22Rv1 (cell line): ENCODE data around the gene COL13A1.

Source experiments
- H3K27ac ChIP-seq: fragments of 450-650 bp; 2 replicates; pipeline ENCODE4 v1.5.1; 2017
- ZFX ChIP-seq: fragments of 450-650 bp; IDR thresholded peaks from 2 replicates; pipeline ENCODE4 v1.6.1; 2017; ENCODE audit warnings: antibody characterized with exemption, borderline replicate concordance
- TF ChIP-seq, protein P1 (sequence below): fragments of 450-650 bp; IDR thresholded peaks from 2 replicates; pipeline ENCODE4 v1.5.1; 2017; ENCODE audit warnings: mild to moderate bottlenecking

Gene COL13A1

GRCh38 chr10:69885379-69886013 is 83.8 kb downstream of the COL13A1 start:
- no peak for TF ChIP-seq ZFX
- TF ChIP-seq, protein P1, sequence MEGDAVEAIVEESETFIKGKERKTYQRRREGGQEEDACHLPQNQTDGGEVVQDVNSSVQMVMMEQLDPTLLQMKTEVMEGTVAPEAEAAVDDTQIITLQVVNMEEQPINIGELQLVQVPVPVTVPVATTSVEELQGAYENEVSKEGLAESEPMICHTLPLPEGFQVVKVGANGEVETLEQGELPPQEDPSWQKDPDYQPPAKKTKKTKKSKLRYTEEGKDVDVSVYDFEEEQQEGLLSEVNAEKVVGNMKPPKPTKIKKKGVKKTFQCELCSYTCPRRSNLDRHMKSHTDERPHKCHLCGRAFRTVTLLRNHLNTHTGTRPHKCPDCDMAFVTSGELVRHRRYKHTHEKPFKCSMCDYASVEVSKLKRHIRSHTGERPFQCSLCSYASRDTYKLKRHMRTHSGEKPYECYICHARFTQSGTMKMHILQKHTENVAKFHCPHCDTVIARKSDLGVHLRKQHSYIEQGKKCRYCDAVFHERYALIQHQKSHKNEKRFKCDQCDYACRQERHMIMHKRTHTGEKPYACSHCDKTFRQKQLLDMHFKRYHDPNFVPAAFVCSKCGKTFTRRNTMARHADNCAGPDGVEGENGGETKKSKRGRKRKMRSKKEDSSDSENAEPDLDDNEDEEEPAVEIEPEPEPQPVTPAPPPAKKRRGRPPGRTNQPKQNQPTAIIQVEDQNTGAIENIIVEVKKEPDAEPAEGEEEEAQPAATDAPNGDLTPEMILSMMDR = peak; percentile 45
- H3K27ac ChIP-seq = no peak overlapping the region

- TF ChIP-seq, protein P1 = no peak
- no peak for TF ChIP-seq ZFX
Observed at GRCh38 chr10:69888882-69889584, 87.3 kb downstream of the COL13A1 start.

GRCh38 chr10:69890065-69890847 is 88.5 kb downstream of the COL13A1 start:
- no peak overlapping the region for H3K27ac ChIP-seq
- TF ChIP-seq, protein P1 = no peak
- TF ChIP-seq ZFX = no peak

More at GRCh38 chr10:69888882-69889584, 87.3 kb downstream of the COL13A1 start:
- H3K27ac ChIP-seq = no peak overlapping the region

DNA sequence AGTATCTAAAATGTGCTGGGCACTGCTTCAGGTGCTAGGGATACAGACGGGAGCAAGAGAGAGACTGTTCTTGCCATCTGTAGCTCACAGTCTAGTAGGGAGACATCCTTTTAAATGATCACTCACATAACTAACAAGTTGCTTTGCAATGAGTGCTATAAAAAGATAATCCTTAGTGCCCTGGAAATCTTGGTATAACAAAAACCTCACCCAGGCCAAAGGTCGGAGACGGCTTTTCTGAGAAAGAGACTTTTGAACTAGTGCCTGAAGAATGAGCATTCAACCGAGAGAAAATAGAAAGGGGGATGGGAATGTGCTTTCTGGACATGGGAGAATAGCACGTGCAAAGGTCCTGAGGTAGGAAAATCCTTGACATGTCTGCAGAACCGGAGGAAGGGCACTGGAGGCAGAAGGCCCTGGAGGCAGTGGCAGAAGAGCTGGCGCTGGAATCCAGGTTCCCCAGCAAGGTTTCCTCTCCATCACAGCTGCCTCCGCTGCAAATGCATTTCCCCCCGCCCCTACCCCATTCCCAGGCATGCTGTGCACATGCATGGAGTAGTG is 89.4 kb downstream of the COL13A1 start:
- TF ChIP-seq ZFX = no peak
- TF ChIP-seq, protein P1 = no peak

GRCh38 chr10:69892406-69892805 is 90.7 kb downstream of the COL13A1 start:
- TF ChIP-seq, protein P1 = no peak
- no peak for TF ChIP-seq ZFX
- no peak overlapping the region for H3K27ac ChIP-seq

More for the DNA sequence above, 89.4 kb downstream of the COL13A1 start:
- no peak overlapping the region for H3K27ac ChIP-seq

- TF ChIP-seq, protein P1 = no peak
- no peak for TF ChIP-seq ZFX
- no peak overlapping the region for H3K27ac ChIP-seq
Observed at GRCh38 chr10:69892816-69893215, 91.1 kb downstream of the COL13A1 start.
